Left cardiac atrium (tissue), 4 donors: ENCODE results near the gene ZBTB2. TPM values are rescaled to one million over a fixed set of nuclear protein-coding genes. Genes with fewer than 3 reads are reported as not detected.
"Not testable (repeated sequence)": the region's sequence is repeated elsewhere in the genome, so short reads cannot be mapped to it uniquely, and the experiment has no call there.

ENCODE experiments used
- ATAC-seq, 2 donors: fragments of 200-7000 bp; cut with Tn5 transposase; one replicate each; pipeline ENCODE4 v1.9.1; 2020; ENCODE audit warnings: mild to moderate bottlenecking in 2 of 2, moderate library complexity in 2 of 2
- DNase-seq: peaks from one replicate; pipeline ENCODE4 v3.0.0-alpha.2; 2020
- intact Hi-C, 2 donors: fragments of 100-400 bp; cut with DNase I; formaldehyde crosslinking; loops; one replicate each; pipeline versions ENCODE4 v1.14.1 to v1.15.1; 2022 to 2023
- total RNA-seq, 2 donors: library from RNA; stranded (reverse); fragmentation: NEBNext Ultra II Directional; extraction: Animal tissue kit (Norgen Biotek cat#: 25700); gene quantifications; one replicate each; pipeline ENCODE4 v1.2.1, GENCODE V29; 2021
- donor health status: DM: no; HTN: yes; CAD: no.
- donor health status: DM: no; HTN: yes; CAD: no; lungs with severe emphysema.
- donor health status: DM: yes; HTN: yes; CAD: no.
- donor health status: Dilated cardiomyopathy.

The ZBTB2 gene
- total RNA-seq, 2 donors from 2014 or later, result 4.2 to 6.6 TPM

DNA sequence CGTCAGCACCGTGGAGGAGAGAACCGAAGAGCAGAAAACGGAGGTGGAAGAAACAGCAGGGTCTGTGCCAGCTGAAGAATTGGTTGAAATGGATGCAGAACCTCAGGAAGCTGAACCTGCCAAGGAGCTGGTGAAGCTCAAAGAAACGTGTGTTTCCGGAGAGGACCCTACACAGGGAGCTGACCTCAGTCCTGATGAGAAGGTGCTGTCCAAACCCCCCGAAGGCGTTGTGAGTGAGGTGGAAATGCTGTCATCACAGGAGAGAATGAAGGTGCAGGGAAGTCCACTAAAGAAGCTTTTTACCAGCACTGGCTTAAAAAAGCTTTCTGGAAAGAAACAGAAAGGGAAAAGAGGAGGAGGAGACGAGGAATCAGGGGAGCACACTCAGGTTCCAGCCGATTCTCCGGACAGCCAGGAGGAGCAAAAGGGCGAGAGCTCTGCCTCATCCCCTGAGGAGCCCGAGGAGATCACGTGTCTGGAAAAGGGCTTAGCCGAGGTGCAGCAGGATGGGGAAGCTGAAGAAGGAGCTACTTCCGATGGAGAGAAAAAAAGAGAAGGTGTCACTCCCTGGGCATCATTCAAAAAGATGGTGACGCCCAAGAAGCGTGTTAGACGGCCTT lies 41.6 kb downstream of the ZBTB2 start:
- intact Hi-C loops, result no loop called here
- ATAC-seq (no peak), DNase-seq (no peak)

DNA sequence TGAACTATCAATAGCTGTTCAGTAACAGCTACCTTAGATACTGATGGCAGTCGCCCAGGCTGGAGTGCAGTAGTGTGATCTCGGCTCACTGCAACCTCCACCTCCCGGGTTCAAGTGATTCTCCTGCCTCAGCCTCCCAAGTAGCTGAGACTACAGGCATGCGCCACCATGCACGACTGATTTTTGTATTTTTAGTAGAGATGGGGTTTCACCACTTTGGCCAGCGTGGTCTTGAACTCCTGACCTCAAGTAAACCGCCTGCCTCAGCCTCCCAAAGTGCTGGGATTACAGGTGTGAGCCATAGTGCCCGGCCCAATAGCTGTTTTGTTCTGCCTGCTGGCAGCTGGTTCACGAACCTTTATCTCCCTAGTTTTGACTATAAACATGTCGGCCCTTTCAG lies 48.6 kb downstream of the ZBTB2 start:
- intact Hi-C loops, ATAC-seq, DNase-seq: not testable (repeated sequence)

DNA sequence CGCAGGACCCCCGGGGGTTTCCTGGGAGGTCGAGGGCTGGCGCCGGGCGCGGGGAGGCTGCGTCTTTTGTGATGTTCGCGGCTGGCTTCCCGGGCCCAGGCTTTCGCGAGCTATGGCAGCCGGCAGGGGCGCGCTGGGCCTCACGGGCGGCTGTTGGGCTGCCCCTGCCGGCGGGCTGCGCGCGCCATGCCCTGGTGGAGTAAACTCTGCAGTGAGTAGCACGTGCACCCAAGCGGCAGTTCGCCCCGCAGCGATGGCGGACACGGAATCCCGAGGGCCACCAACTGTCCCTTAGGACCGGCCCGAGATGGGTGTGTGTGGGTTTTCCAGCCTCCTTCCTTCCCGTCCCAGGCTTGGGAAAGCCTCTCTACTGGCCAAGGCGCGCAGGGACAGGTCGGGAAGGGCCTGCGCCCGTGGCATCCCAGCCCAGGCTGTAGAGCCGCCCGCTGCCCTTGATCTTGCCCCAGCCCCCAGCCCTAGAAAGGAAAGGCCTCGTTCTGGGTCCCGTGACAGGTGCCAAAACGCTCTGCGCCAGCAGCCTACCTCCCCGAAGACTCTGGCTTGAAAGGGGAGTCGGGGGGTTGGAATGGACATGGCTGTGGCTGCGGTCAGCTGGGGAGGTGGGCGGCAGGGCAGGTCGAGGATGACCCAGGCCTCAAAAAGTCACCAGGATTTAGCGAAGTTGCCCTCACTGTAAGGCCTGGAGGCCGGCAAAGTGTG lies 49.7 kb downstream of the ZBTB2 start:
- peak in 1 of 2 donors; percentile 17 for ATAC-seq
- intact Hi-C loops, result no loop called here
- DNase-seq, result no peak

DNA sequence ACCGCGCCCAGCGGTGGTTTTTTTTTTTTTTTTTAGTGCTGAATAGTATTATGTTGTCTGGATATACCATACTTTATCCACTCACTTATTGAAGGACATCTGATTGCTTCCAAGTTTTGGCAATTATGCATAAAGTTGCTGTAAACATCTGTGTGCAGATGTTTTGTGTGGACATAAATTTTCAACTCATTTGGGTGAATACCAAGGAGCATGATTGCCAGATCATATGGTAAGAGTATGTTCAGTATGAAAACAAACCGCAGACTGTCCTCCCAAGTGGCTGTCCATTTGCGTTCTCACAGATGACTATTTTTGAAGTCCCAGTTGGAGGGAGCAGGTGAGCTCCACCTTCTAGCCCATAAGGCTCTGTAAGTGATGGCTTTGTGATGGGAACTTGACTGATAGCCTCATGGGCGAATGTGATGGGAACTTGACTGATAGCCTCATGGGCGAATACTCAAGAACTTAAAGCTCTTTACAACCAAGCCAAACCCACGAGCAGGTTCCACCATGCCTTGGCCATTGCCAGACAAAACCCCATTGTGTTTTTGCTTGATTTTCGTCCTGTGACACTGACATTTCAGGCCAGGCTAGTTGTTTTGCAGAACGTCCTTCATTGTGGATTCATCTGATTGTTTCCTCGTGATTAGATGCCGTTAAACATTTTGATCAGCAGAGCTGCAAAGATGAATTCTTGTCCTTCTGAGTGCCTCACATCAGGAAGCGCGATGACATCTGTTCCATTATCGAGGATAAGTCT lies 51.0 kb downstream of the ZBTB2 start:
- ATAC-seq, result no peak
- DNase-seq, result no peak
- intact Hi-C loops, result no loop called here

DNA sequence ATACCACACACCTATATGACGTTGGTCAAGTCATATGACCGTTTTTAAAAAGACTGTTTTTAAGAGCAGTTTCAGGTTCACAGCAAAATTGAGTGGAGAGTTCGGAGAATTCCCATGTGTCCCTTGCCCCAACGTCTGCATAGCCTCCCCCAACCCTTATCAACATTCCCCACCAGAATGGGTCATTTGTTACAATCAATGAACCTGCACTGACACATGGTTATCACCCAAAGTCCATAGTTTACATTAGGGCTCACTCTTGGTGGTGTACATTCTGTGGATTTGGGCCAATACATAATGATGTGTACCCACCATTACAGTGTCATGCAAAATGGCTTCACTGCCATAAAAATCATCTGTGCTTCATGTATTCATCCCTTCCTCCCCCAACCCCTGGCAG lies 52.0 kb downstream of the ZBTB2 start:
- intact Hi-C loops, result no loop called here
- ATAC-seq (no peak), DNase-seq (no peak)

DNA sequence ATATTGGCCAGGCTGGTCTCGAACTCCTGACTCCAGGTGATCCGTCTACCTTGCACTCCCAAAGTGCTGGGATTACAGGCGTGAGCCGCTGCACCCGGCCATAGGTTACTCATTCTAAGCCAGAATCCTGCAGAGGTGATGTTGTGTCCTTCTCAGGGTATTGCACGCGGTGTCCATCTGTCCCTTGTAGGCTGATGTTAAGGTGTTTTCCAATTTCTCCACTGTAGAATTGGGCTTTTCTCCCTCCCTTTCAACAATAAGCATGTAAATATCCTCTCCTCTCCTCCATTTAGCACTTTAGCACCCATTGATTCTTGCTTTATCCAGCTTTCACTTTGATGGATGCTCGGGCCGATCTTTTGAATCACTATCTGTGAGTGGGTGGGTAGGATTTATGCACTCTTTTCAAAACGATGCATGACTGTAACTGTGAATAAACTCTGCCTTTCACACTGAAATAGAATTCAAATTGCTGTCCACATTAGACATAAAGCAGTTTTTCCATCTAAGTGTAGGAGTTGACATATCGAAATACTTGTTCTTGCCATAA lies 52.6 kb downstream of the ZBTB2 start:
- intact Hi-C loops, result no loop called here
- no peak for DNase-seq
- ATAC-seq, result no peak

DNA sequence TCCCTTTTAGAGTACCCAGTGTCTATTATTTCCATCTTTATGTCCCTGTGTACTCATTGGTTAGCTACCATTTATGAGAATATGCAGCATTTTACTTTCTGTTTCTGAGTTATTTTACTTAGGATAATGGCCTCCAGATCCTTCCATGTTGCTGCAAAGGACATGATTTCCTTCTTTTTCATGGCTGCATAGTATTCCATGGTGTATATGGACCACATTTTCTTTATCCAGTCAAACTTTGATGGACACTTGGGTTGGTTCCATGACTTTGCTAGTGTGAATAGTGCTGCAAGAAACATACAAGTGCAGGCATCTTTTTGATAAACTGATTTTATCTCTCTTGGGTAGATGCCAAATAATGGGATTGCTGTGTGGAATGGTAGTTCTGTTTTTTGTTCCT lies 55.4 kb downstream of the ZBTB2 start:
- intact Hi-C loops, result loop anchor here in 1 of 2 donors (1.0 kb wide), 1 partner anchor 444 kb away; no protein-coding TSS in a partner anchor
- DNase-seq (no peak), ATAC-seq (no peak)

DNA sequence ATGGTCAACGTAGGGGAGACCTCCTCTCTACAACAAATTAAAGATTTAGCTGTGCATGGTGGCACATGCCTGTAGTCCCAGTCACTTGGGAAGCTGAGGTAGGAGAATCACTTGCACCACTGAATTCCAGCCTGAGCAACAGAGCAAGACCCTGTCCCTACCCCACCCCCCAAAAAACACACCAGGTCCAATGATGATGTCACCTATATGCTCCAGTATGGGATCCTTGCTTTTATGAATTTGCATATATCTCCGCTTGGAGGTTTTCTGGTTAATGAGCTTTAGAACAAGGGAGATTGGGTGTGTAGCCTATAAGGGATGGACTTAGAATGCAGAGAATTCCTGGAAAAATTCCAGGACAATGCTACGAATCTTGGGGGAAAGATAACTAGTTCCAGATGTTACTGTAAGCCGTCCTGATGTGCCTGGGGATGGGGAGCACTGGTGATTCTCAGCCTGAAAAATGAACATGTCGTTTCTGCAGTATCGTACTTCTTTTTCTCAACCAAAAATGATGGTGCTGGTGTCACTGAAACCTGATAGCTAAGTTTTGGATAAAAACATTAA lies 61.1 kb downstream of the ZBTB2 start:
- no peak for DNase-seq
- intact Hi-C loops, result loop anchor here in 1 of 2 donors (5.0 kb wide), 1 partner anchor 438 kb away; no protein-coding TSS in a partner anchor
- ATAC-seq, result no peak

DNA sequence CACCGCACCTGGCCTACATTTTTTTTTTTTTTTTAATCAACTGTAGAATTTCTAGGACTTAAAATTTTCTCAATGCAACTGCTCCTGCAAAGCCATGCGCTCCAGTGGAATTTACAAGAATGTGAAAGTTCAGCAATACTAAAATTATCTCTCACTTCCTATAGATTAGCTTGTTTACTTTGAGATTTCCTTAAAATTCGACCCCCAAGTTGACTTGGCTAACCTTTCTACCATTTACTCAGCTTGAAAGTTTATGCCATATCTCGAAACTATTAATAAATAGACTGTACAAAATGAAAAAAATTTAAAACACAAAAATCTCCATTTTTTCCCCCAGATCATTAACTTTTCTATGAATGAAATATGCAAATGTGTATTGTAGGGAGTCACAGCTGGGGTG lies 64.3 kb downstream of the ZBTB2 start:
- no peak for ATAC-seq
- intact Hi-C loops, result no loop called here
- no peak for DNase-seq

DNA sequence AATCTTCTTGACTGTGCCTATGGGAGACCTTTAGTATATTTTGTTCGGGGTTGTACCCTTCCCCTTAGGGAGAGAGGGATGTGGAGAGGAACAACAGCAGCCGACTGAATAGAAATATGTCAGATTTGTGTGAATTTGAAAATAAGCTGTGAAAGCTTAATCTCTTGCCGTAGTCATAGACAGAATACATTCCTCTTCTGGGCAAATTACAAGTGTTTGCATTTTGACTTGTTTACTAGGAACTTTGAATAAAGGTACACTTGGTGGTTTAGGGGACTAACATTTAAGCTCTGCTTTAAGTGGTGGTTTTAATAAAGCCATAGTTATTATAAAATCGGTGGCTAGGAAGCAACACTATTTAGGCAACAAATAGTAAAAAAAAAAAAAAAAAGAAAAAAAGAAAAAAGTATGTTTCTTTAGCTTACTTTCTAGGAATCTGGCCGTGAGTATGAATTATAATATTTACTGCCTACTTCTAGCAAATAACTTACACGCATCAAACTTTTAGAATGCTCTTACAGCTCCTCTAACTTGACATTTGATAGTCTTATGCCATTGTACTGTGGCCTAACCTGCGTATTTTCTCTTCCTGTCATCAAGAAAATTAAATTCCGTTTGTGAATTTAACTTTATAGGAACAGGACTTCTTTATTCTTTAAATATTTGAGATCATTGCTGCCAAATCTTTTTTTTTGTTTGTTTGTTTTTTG lies 65.1 kb downstream of the ZBTB2 start:
- intact Hi-C loops, result no loop called here
- ATAC-seq (peak in 1 of 2 donors; percentile 4), DNase-seq (no peak)

DNA sequence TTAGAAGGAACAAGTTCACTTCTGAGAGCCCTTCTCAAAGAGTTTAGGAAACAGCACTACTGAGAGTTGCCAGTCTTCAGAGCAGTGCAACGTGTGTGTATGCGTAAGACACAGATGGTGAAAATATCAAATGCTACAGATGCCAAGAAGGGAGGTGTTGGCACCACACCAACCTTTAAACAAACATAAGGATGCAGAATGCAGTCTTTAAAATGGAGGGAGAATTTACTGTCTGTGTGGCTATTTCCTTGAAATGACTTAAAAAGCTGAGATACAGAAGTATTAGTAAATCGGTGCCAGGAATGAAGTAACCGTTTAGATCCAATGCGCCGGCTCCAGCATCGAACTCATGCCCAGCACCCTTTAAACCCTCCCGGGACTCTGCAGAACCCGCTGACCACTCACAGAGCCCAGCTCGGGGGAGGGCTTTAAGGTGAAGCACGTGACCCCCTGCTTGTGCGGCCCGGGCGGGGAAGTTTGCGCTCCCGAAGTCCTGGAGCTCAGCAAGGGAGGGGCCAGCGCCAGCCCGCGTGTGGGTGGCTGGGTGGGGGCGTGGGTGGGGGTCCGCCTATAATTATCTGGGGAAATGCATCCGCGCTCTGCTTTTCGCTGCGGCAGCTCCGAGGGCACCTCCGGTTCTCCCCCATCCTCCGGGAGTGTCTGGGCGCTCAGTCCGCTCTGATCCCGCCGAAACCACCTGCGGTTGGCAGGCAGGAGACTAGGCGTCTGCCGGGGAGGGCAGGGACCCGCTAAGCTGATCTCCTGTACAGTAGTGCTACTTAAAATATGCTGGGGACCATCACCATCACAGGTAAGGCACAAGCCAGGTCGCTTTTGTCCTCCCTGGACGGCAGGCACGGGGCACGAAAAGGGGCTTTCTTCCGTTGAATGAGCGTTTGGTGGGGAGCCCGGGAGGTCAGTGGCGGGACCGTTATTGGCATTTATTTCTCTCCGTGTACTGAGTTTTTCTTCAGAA lies 66.0 kb downstream of the ZBTB2 start:
- intact Hi-C loops, result loop anchor here in 1 of 2 donors (2.0 kb wide), 1 partner anchor 433 kb away; no protein-coding TSS in a partner anchor
- ATAC-seq (peak; percentile 75 to 90), DNase-seq (peak; percentile 78)

DNA sequence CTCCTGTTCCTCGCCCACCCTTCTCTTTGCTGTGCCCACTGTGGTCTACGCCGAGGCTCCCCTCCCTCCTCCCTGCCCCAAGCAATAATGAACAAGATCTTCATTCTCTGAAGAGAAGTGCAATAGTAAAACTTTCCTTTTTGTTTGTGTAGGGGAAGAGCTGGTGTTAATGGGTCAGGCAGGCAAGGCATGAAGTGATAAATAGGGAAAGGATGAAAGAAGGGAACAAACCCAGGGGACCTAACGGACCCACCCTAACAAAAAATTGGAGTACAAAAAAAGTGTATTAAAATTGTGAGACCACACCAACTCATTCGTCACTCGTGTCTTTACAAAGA lies 66.9 kb downstream of the ZBTB2 start:
- ATAC-seq, result no peak
- no peak for DNase-seq
- intact Hi-C loops, result loop anchor here (1.0 to 5.0 kb wide), 3 partner anchors 310 to 432 kb away; no protein-coding TSS in a partner anchor

DNA sequence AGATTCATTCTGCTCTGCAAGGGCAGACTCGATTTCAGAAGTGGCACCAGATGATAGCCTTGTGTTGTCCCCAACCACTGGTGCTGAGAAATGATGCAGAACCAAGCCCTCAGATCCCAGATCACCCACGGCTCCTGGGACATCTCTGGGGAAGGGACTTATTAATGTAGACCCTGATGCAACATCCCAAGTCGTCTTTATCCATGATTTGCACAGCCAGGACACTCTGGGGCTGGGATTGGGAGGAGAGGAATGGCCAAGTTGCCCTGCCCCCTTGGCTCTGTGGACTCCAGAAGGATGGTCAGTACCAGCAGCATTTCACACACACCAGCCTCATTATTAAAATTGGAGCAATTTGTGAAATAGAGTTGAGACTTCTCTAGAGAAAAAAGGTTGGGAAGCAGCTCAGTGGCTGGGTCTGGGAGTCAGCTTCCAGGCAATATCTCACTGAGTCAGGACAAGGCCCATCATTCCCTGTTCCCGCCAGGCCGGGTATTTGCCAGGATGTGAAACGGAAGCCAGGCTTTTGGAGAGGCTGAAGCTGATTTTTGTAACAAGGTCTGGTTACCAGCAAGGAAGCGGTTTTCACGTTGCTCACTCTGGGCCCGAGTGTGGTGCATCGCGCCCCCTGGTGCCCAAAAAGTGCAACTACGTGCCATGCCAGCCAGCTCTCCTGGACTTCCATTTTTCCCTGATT lies 67.4 kb downstream of the ZBTB2 start:
- DNase-seq (peak; percentile 83), ATAC-seq (peak; percentile 92)
- intact Hi-C loops, result loop anchor here (1.0 to 5.0 kb wide), 3 partner anchors 310 to 431 kb away; no protein-coding TSS in a partner anchor

DNA sequence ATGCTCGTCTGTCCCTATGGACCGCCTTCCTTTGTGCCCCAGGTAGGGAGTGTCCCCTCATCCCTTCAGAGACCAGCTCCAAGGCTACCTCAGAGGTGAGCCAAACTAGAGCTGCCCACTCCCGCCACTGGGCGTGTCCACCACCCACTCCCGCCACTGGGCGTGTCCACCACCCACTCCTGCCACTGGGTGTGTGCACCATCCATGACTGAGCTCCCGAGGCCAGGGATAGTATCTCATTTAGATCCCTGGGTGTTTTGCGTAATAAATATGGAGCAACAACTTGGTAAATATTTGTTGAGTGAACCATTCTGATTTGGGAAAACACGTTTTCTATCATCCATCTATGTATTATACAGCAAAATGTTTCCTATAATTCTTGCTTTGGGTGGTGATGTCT lies 68.8 kb downstream of the ZBTB2 start:
- intact Hi-C loops, result loop anchor here in 1 of 2 donors (5.0 kb wide), 1 partner anchor 310 kb away; no protein-coding TSS in a partner anchor
- DNase-seq (no peak), ATAC-seq (no peak)

DNA sequence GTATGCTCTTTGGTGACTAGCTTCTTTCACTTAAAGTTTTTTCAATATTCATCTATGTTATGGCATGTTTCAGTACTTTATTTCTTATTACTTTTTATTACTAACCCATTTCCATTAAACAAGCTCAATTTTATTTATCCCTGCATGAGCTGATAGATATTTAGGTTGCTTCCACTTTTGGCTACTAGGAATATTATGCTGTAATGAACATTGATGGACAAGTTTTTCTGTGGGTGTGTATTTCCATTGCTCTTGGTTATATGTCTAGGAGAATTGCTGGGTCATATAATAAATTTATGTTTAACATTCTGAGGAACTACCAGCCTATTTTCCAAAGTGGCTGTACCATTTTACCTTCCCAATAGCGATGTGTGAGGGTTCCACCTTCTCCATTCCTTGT lies 69.9 kb downstream of the ZBTB2 start:
- intact Hi-C loops, result loop anchor here in 1 of 2 donors (5.0 kb wide), 1 partner anchor 309 kb away; no protein-coding TSS in a partner anchor
- ATAC-seq (no peak), DNase-seq (no peak)

DNA sequence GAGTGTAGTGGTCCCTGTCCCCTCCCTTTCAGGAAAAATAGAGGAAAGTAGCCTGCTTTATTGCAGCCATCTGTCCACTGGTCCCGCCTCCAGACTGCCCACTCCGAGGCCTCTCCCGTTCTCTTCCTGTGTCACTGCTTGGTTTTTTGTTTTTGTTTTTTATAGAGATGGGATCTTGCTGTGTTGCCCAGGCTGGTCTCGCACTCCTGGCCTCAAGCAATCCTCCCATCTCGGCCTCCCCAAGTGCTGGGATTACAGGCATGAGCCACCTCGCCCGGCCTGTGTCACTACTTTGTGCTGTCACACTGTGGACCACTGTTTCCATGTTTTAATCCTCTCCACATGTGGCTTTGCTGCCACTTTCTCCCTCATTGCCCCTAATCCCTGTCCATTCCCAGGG lies 71.2 kb downstream of the ZBTB2 start:
- DNase-seq (no peak), ATAC-seq (no peak)
- intact Hi-C loops, result loop anchor here in 1 of 2 donors (5.0 kb wide), 1 partner anchor 308 kb away; no protein-coding TSS in a partner anchor

DNA sequence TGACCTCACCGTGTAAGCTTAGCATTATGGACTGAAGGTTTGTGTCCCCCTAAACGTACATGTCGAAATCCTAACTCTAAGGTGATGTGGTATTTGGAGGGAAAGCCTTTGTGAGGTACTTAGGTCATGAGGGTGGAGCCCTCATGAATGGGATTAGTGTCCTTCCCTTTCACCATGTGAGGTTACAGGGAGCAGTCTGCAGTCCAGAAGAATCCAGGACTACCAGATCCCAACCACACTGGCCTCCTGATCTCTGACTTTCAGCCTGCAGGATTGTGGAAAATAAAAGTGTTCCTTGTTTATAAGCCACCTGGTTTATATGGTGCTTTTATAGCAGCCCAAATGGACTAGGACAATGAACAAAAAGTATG lies 73.4 kb downstream of the ZBTB2 start:
- no peak for ATAC-seq
- intact Hi-C loops, result loop anchor here in 1 of 2 donors (10.0 kb wide), 1 partner anchor 53 kb away; no protein-coding TSS in a partner anchor
- DNase-seq, result no peak
